NB4 (cell line): ENCODE results near the gene NME7.

Experiments used
- CTCF ChIP-seq: IDR thresholded peaks from one replicate; pipeline ENCODE4 v1.5.1; 2012; ENCODE audit warnings: low read depth, low read length
- MAX ChIP-seq: IDR thresholded peaks from 2 replicates; pipeline ENCODE4 v1.6.1; 2011; ENCODE audit warnings: low read depth, low read length
- MYC ChIP-seq: IDR thresholded peaks from 2 replicates; pipeline ENCODE4 v1.6.1; 2011; ENCODE audit warnings: low read depth, low read length
- POLR2A ChIP-seq: IDR thresholded peaks from 2 replicates; pipeline ENCODE4 v1.6.1; 2011; ENCODE audit warnings: mild to moderate bottlenecking; ENCODE audit not compliant: insufficient read length; ENCODE audit errors: extremely low read depth

DNA sequence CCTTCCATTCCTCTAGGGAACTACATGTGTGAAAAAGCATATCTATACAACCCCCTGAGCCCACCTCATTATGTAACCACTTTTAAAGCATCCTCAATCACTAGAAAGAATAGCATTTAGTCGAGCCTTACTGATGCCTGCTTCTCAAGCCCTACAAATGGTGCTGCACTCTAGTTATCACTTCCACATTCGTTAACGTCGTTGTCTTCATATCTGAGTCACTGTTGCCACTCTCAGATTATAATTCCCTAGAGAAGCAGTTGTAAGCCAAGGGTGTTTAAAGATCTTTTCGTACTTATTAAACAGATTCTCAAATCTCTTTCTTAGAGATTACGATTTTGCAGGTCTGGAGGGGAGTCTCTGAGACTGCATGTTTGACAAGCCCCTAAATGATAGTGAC is 244.6 kb downstream of the NME7 start:
- TF ChIP-seq CTCF (no peak), MYC (no peak), POLR2A (no peak), MAX (no peak)
